GM18526 (cell line): ENCODE results near the gene DNAH2.
A peak's percentile ranks its signal among the peaks of the same experiment; 100 is the strongest.

Source experiments
- POLR2A ChIP-seq: IDR thresholded peaks from 3 replicates; pipeline ENCODE4 v1.6.1; 2011; ENCODE audit not compliant: insufficient read length; ENCODE audit errors: extremely low read depth

Gene DNAH2, protein sequence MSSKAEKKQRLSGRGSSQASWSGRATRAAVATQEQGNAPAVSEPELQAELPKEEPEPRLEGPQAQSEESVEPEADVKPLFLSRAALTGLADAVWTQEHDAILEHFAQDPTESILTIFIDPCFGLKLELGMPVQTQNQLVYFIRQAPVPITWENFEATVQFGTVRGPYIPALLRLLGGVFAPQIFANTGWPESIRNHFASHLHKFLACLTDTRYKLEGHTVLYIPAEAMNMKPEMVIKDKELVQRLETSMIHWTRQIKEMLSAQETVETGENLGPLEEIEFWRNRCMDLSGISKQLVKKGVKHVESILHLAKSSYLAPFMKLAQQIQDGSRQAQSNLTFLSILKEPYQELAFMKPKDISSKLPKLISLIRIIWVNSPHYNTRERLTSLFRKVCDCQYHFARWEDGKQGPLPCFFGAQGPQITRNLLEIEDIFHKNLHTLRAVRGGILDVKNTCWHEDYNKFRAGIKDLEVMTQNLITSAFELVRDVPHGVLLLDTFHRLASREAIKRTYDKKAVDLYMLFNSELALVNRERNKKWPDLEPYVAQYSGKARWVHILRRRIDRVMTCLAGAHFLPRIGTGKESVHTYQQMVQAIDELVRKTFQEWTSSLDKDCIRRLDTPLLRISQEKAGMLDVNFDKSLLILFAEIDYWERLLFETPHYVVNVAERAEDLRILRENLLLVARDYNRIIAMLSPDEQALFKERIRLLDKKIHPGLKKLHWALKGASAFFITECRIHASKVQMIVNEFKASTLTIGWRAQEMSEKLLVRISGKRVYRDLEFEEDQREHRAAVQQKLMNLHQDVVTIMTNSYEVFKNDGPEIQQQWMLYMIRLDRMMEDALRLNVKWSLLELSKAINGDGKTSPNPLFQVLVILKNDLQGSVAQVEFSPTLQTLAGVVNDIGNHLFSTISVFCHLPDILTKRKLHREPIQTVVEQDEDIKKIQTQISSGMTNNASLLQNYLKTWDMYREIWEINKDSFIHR (N-terminal part only)

DNA sequence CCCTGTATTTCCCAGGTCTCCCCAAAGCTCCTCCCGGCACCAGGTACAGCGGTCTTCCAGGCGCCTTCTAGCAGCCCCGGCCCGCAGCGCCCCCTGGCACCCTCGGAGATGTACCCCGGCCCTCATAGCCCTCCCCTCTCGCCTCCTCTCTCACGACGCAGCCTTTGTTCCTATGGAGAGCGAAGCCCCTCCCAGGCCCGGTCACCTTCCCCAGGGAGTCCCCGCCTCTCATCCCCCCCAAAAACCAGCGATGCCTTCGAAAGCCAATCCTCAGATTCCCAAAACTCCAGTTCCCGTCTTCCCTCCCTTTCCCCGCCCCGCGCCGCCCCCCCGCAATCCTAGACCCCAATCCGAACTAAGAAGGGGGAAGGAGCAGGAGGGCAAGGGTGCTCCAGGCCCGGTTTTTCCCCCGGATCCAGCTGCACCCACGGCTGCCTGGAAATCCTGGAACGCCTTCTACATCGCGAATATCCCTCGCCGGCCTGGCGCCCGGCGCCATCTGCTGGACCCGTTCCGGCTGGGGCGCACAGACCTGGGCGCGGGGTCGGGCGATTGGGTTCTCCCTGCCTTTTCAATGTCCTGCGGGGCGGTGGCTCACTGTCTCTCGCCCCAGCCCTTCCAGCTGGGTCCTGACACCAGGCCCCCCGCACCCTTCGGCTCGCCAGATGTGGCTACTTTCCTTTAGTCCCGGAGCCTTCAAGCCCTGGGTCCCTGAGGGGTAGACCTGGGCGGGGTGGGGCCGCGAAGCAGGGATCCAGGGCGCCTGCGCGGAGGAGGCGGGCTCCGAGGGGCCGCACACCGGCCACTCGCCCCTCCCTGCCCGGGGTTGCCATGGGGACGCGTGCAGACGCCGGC lies at the start of gene DNAH2:
Gene DNAH2, plus strand, starts transcription at position 844 of the 855 bp plus-strand sequence. CDS start 1,991 bp downstream, outside the sequence.
- TF ChIP-seq POLR2A = no peak

- TF ChIP-seq POLR2A = no peak
These were observed 49.1 kb upstream of the DNAH2 start for GRCh38 chr17:7668482-7668881.

- no peak for TF ChIP-seq POLR2A
These were observed 44.3 kb upstream of the DNAH2 start for GRCh38 chr17:7673239-7673638.

GRCh38 chr17:7674934-7675333 lies 42.6 kb upstream of the DNAH2 start:
- TF ChIP-seq POLR2A = no peak

GRCh38 chr17:7676533-7676932 lies 41.0 kb upstream of the DNAH2 start:
- no peak for TF ChIP-seq POLR2A

GRCh38 chr17:7677388-7678067 lies 40.0 kb upstream of the DNAH2 start:
- no peak for TF ChIP-seq POLR2A

- no peak for TF ChIP-seq POLR2A
These were observed 32.6 kb upstream of the DNAH2 start for GRCh38 chr17:7684851-7685532.

GRCh38 chr17:7685533-7686221 lies 31.9 kb upstream of the DNAH2 start:
- TF ChIP-seq POLR2A = peak; percentile 65

- peak; percentile 85 for TF ChIP-seq POLR2A
These were observed 31.1 kb upstream of the DNAH2 start for GRCh38 chr17:7686222-7687071.

DNA sequence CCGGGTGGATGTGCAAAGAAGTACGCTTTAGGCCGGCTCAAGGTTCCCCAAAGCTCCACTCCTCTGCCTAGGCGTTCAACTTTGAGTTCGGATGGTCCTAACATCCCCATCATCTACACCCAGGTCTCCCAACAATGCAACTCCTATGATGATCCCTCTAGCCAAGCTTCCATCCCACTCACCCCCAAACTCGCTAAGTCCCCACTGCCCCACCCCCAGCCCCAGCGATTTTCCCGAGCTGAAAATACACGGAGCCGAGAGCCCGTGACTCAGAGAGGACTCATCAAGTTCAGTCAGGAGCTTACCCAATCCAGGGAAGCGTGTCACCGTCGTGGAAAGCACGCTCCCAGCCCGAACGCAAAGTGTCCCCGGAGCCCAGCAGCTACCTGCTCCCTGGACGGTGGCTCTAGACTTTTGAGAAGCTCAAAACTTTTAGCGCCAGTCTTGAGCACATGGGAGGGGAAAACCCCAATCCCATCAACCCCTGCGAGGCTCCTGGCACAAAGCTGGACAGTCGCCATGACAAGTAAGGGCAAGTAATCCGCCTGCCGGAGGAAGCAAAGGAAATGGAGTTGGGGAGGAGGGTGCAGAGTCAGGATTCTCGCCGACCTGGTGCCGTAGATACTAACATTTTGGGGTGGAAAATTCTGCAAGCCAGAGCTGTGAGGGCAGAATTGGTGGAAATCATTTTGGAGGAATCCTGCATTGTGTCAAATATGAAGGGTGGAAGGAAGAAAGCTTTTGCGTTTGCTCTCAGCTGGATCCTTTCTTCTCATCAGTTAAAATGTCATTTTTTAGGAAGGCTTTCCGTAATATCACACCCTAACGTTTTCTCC lies 30.3 kb upstream of the DNAH2 start, which contains the start of gene TP53:
Gene TP53, minus strand, starts transcription at position 419 of the 836 bp plus-strand sequence. CDS start 10,896 bp downstream, outside the sequence.
- peak; percentile 98 for TF ChIP-seq POLR2A
